Activated T-cell treated with anti-CD3 and anti-CD28 coated beads for 24 hours (primary cell): ENCODE data around the gene FAM114A1.

ENCODE experiments used
- DNase-seq: peaks from one replicate; pipeline ENCODE4 v3.0.0-alpha.2; 2020; ENCODE audit warnings: low read depth

FAM114A1 gene

DNA sequence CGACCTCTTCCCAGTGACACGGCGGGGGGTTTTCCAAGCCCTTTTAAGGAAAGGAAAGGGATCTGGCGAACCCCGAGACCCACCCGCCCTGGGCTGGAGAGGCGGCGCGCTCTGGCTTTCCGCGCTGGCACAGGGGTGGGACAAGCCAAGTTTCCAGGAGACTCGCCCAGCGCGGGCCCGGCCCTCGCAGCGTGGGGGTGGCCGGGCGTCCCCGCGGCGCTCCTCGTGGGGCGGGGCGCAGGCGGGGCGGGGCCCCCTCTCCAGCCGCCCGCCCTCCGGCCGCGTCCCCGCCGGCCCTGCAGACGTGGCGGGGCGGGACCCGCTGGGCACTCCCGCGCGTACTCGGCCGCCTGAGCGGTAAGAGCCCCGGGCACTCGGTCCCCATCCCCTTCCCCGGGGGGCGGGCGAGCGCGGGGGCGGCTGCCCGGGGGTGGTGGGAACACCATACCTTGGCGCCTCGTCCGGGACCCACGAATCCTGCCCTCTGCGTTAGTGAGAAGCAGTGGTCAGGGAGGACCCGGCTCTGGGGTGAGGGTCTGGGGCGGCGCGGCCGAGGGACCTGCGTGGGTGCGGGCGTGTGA, at the start of gene FAM114A1:
Gene FAM114A1, plus strand, starts transcription at position 329 of the 581 bp plus-strand sequence. CDS start 10,273 bp downstream, outside the sequence.
- no peak for DNase-seq

- DNase-seq, result no peak
These were observed 49.1 kb upstream of the FAM114A1 start for GRCh38 chr4:38818441-38818976.

- DNase-seq, result no peak
These were observed 48.0 kb upstream of the FAM114A1 start for GRCh38 chr4:38819569-38819968.

DNA sequence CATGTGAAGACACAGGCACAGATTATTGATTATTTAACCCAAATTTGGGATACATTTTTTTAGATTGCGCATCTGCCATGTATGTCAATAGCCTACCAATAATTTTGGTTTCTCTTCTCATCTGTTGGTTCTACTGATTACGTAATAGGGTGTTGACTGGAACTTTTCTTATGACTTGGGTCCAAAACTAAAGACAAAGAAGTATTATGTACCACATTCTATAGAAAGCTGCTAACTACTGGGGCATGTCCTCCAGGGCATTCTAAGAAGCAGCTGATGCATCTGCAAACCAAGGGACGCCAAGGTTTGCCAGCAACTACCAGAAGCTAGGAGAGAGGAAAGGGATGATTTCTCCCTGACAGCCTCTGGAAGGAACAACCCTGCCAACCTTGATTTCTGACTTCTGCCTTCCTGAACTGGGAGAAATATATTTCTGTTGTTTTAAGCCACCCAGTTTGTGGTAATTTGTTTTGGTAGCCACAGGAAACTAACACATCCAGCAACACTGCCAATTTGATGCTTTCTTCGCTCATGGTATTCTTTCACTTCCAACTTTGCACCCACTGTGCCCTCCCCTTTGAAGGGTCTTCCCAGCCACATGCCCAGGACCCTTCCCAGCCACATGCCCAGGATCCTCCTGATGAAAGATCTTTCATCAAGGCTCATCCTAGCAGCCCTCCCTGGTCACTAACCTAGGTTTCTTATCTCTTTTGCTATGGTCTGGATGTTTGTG, 47.1 kb upstream of the FAM114A1 start:
- DNase-seq, result no peak

DNA sequence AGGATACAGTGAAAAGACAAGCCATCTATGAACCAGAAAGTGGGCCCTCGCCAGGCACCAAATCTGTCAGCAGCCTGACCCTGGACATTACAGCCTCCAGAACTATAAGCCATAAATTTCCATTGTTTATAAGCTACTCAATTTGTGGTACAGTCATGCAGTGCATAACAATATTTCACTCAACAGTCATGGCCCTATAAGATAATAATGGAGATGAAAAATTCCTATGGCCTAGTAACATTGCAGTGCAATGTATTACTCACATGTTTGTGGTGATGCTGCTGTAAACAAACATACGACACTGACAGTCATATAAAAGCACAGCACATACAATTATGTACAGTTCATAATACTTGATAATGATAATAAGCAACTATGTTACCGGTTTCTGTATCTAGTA, 45.9 kb upstream of the FAM114A1 start:
- no peak for DNase-seq

GRCh38 chr4:38822748-38823303, 44.8 kb upstream of the FAM114A1 start:
- DNase-seq, result no peak

- no peak for DNase-seq
These were observed 43.8 kb upstream of the FAM114A1 start for GRCh38 chr4:38823766-38824165.

- DNase-seq, result no peak
These were observed 38.4 kb upstream of the FAM114A1 start for GRCh38 chr4:38829237-38829636.

- DNase-seq, result no peak
These were observed 36.0 kb upstream of the FAM114A1 start for GRCh38 chr4:38831653-38832052.

- no peak for DNase-seq
These were observed 35.4 kb upstream of the FAM114A1 start for GRCh38 chr4:38832206-38832605.

DNA sequence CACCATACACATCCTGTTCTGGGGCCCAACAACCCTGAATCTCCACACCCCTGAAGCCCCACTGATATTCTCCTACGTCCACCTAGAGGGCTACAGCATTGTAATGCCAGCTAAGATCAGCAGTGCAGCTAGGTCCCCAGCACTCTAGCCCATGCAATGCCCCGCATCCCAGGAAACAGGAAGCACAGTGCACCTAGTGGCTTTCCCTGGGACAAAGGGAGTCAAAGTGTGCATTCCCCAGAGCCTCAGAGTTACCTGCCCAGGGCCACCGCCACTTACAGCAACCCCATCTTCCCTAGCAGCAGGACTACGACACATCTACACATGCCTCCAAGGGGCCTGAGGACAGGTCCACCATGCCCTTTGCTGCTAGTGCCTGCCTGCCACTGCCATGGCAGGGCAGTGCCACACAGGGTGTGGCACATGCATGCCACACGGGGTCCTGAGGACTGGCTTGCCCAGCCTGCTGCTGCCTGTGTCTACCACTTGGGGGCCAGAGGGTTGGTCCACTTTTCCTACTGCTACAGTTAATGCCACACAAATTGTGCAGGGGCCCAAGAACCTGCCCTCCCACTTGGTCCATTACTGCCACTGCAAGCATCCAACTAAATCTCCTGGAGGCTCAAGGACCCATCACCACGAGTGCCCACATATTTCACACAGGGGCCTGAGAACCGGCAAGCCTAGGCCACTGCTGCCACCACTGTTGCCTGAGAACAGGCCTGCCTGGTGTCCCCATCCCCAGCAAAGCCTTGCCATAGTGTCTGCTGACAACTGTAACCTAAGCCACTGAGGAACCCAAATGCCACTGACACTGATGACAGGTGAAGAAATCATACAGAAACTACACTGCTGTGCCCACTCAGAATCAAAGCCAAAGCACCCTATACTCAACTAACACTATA, 34.7 kb upstream of the FAM114A1 start:
- DNase-seq, result no peak

DNA sequence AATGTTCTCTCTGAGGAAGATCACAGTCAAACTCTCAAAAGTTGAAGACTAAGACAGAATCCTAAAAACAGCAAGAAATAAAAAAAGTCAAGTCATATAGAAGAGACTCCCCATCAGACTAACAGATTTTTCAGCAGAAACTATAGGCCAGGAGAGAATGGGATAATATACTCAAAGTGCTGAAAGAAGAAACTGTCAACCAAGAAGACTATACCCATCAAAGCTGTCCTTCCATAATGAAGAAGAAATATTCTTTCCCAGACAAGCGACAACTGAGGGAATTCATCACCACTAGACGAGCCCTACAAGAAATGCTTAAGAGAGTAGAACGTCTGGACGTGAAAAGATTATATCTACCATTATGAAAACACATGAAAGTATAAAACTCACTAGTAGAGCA, 33.0 kb upstream of the FAM114A1 start:
- DNase-seq, result no peak

- no peak for DNase-seq
These were observed 30.3 kb upstream of the FAM114A1 start for GRCh38 chr4:38837334-38837733.

DNA sequence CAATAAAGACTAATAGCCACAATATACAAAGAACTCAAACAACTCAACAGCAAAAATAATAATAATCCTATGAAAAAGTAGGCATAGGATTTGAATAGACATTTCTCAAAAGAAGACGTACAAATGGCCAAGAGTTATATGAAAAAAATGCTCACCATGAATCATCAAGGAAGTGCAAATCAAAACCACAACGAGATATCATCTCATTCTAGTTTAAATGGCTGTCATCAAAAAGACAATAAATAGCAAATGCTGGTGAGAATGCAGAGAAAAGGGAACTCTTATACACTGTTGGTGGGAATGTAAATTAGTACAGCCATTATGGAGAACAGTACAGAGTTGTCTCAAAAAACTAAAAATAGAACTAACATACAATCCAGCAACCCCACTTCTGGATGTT, 29.8 kb upstream of the FAM114A1 start:
- DNase-seq, result no peak

DNA sequence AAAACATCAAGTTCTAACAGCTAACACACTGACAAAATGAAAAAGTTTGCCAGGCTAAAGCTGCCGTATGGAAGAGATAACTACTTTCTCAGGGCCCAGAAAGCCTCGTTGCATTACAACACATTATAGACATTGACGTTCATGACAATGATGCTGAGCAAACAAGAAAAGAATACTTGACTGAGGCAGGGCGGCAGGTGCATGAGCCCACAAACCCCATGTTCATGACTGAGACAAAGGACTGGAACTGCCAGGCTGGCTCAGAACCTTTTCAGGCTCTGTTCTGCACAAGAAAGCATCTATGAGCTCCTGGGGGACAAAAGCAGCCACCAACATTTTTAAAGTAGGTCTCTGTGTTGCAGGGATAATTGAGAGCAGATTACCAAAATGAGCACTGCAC, 24.6 kb upstream of the FAM114A1 start:
- DNase-seq, result no peak

DNA sequence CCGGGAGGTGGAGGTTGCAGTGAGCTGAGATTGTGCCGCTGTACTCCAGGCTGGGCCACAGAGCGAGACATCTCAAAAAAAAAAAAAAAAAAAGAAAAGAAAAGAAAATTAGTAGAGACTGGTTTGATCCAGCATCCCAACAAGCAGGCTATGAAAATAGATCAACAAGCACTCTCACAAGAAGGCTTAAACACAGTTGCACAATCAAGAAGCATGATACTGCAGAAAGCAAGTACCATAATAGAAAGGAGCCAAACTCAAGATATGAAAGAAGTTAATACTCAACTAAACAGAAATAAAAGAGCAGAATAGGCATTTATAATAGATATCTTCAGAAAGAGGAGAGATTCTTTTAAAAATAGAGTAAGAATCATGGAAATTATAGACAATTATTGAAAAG, 21.6 kb upstream of the FAM114A1 start:
- DNase-seq, result no peak

- no peak for DNase-seq
These were observed 12.1 kb upstream of the FAM114A1 start for GRCh38 chr4:38855466-38855865.

DNA sequence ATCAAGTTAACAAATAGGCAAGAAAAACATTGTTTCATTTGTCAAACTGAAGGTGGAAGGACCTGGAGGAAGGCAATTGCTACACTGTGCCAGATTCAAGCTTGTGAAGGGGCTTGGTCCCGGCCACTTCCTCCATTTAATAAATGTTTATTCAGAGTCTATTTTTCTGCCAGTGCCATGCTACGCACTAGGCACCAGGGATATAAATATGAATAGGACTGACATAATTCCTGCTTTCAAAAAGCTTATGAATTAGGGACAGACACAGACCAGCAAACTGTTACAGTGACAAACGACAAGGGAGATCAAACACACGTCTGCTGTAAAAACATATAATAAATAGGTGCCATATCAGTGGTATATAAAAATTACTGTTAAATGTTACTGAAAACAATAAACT, 11.6 kb upstream of the FAM114A1 start:
- DNase-seq, result no peak

- peak; percentile 56 for DNase-seq
These were observed 10.9 kb upstream of the FAM114A1 start, which contains the start of gene TLR6 for GRCh38 chr4:38856524-38857337. Gene TLR6 (minus strand): TSS chr4:38856817. CDS start chr4:38829473, 27,344 bp downstream.

DNA sequence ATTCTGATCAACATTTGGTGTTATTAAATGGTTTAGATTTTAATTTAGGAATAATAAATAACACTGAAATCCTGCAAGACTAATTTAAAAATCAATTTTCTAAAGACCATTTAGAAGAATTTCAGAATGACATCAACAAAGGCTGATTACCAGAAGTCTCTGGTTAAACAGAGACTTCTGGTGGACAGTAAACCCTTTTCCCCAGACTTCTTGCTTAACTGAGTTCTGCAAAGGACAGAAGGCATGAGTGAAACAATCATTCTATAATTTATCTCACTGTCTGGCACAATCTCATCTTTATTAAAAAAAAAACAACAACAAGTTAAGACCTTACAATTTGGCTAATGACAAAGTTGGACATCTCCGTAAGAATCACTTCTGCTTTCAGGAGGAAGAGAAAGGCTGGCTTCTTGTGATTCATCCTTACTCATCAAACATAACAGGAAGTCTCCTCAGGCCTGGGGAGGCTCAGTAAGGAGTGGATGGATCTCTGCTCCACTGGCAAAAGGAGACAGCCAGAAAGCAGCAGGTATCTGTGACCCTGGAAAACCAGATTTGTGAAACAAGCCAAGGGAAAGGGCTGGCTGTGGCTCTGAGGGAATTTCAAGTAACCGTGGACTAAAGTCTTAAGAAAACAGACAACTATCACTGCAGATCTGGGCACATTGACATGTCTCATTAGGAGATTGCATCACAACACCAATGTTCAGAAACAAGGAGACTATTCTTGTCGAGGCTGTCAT, 10.1 kb upstream of the FAM114A1 start:
- peak; percentile 27 for DNase-seq

- DNase-seq, result no peak
These were observed 9.5 kb upstream of the FAM114A1 start for GRCh38 chr4:38858097-38858420.
